ENCODE data around the gene TMEM238L.
"Not testable (repeated sequence)": the region's sequence is repeated elsewhere in the genome, so short reads cannot be mapped to it uniquely, and the experiment has no call there.

TMEM238L gene

GRCh38 chr17:10803830-10804475 lies at the start of gene TMEM238L:
Gene TMEM238L (minus strand): TSS chr17:10804099. CDS start chr17:10803963, 136 bp downstream.
- no peak for DNase-seq

GRCh38 chr17:10846636-10847035 lies 42.7 kb upstream of the TMEM238L start:
- not testable (repeated sequence) for DNase-seq

- DNase-seq, result no peak
These were observed 41.5 kb upstream of the TMEM238L start for GRCh38 chr17:10845388-10845751.

- DNase-seq, result no peak
These were observed 40.9 kb upstream of the TMEM238L start for GRCh38 chr17:10844621-10845387.

- DNase-seq, result no peak
These were observed 39.9 kb upstream of the TMEM238L start for GRCh38 chr17:10843811-10844210.

GRCh38 chr17:10842658-10843057 lies 38.8 kb upstream of the TMEM238L start:
- no peak for DNase-seq

- DNase-seq, result no peak
These were observed 34.8 kb upstream of the TMEM238L start for GRCh38 chr17:10838682-10839081.

GRCh38 chr17:10837921-10838320 lies 34.0 kb upstream of the TMEM238L start, which contains the start of gene PIRT:
Gene PIRT (minus strand): TSS chr17:10838087. CDS start chr17:10825645, 12,442 bp downstream.
- DNase-seq, result no peak

GRCh38 chr17:10836966-10837590 lies 33.2 kb upstream of the TMEM238L start:
- no peak for DNase-seq

- no peak for DNase-seq
These were observed 32.2 kb upstream of the TMEM238L start for GRCh38 chr17:10836145-10836544.

GRCh38 chr17:10831696-10832095 lies 27.8 kb upstream of the TMEM238L start:
- DNase-seq, result no peak

GRCh38 chr17:10827898-10828552 lies 24.1 kb upstream of the TMEM238L start:
- DNase-seq, result no peak

GRCh38 chr17:10824874-10825273 lies 21.0 kb upstream of the TMEM238L start:
- DNase-seq, result no peak

GRCh38 chr17:10821770-10822169 lies 17.9 kb upstream of the TMEM238L start:
- DNase-seq, result no peak

GRCh38 chr17:10821054-10821453 lies 17.2 kb upstream of the TMEM238L start:
- DNase-seq, result no peak

- no peak for DNase-seq
These were observed 11.4 kb upstream of the TMEM238L start for GRCh38 chr17:10815319-10815718.

- no peak for DNase-seq
These were observed 10.2 kb upstream of the TMEM238L start for GRCh38 chr17:10814075-10814474.

- no peak for DNase-seq
These were observed 8.8 kb upstream of the TMEM238L start for GRCh38 chr17:10812674-10813073.

GRCh38 chr17:10809605-10810004 lies 5.7 kb upstream of the TMEM238L start:
- DNase-seq, result no peak

- DNase-seq, result no peak
These were observed 3.8 kb upstream of the TMEM238L start for GRCh38 chr17:10807704-10808128.

- no peak for DNase-seq
These were observed 2.8 kb upstream of the TMEM238L start for GRCh38 chr17:10806545-10807262.

GRCh38 chr17:10805911-10806310 lies 2.0 kb upstream of the TMEM238L start:
- no peak for DNase-seq

GRCh38 chr17:10804546-10804945 lies 647 bp upstream of the TMEM238L start:
- DNase-seq, result no peak

Measured in NCI-H1417 treated with DMSO at 0.1 percent for 48 hours (cell line).